Measurements from ENCODE around the gene TTLL7.

DNA sequence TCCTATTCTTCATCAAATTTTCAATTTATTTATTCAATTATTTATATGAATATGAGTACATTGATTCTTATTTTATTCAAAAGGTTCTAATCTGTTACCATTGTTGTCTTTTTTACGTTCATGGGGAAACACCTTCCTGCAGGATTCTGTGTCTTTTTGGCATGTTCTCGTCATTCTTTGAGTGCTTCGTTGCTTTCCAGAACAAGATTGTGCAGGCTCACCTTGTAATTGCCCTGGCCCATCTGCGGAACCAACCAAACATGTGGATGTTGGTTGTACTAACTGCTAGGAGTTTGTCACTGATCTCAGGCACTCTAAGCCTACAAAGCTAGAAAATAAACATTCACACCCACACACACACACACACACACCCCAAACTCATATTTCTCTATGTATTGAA is 182.1 kb downstream of the TTLL7 start:
- TF ChIP-seq, protein P1, sequence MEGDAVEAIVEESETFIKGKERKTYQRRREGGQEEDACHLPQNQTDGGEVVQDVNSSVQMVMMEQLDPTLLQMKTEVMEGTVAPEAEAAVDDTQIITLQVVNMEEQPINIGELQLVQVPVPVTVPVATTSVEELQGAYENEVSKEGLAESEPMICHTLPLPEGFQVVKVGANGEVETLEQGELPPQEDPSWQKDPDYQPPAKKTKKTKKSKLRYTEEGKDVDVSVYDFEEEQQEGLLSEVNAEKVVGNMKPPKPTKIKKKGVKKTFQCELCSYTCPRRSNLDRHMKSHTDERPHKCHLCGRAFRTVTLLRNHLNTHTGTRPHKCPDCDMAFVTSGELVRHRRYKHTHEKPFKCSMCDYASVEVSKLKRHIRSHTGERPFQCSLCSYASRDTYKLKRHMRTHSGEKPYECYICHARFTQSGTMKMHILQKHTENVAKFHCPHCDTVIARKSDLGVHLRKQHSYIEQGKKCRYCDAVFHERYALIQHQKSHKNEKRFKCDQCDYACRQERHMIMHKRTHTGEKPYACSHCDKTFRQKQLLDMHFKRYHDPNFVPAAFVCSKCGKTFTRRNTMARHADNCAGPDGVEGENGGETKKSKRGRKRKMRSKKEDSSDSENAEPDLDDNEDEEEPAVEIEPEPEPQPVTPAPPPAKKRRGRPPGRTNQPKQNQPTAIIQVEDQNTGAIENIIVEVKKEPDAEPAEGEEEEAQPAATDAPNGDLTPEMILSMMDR (IDR thresholded peaks at IDR 0.05) = no peak
- no peak for TF ChIP-seq EZH2 (IDR thresholded peaks at IDR 0.05; ENCODE audit: borderline replicate concordance, insufficient read depth, low read depth, low read length, poor library complexity, severe bottlenecking)

Measured in B cell (primary cell).